Esophagus muscularis mucosa (tissue), 4 donors: ENCODE data around the gene HRH2.

Source experiments
- CTCF ChIP-seq, 3 experiments: fragments of 200-600 bp in 2 of 3; fragments of 450-650 bp in 1 of 3; sonication (generic) in 2 of 3; IDR thresholded peaks; one replicate each; pipeline ENCODE4 v1.5.1; 2017 to 2019; ENCODE audit warnings: antibody characterized with exemption in 3 of 3, mild to moderate bottlenecking in 2 of 3, moderate library complexity in 1 of 3
- EP300 ChIP-seq: sonication (generic); formaldehyde crosslinking; IDR thresholded peaks from one replicate; pipeline ENCODE4 v1.6.1; 2017; ENCODE audit warnings: antibody characterized with exemption
- POLR2A ChIP-seq: fragments of 450-650 bp; IDR thresholded peaks from one replicate; pipeline ENCODE4 v1.6.1; 2017; ENCODE audit warnings: antibody characterized with exemption, moderate library complexity, mild to moderate bottlenecking, low read depth
- POLR2AphosphoS5 ChIP-seq, 2 donors: sonication (generic); formaldehyde crosslinking; IDR thresholded peaks; one replicate each; pipeline ENCODE4 v1.6.1; 2017; ENCODE audit warnings: antibody characterized with exemption in 2 of 2

- TF ChIP-seq POLR2AphosphoS5 (IDR thresholded peaks at IDR 0.05), result no peak
- TF ChIP-seq POLR2A, result no peak
- TF ChIP-seq CTCF (IDR thresholded peaks at IDR 0.05), result no peak
- TF ChIP-seq EP300, result no peak
These were observed 3.1 kb upstream of the HRH2 start for GRCh38 chr5:175654807-175655206.
